PC-9 (cell line): Measurements from ENCODE around the gene PRR29. TPM values are rescaled to one million over a fixed set of nuclear protein-coding genes. Genes with fewer than 3 reads are reported as not detected.
A peak's percentile ranks its signal among the peaks of the same experiment; 100 is the strongest.
"Not testable (repeated sequence)": the region's sequence is repeated elsewhere in the genome, so short reads cannot be mapped to it uniquely, and the experiment has no call there.

Source experiments
- BruUV-seq: library from RNA; stranded (reverse); fragments of 400-500 nt; replicated peaks from 2 replicates; lab custom pipeline; 2021; lab: Mats Ljungman, UMichigan
- CTCF ChIA-PET: fragments of 300-600 bp; sonication (Branson Sonifier 250); formaldehyde crosslinking; loops from one replicate; lab custom pipeline; 2022; ENCODE audit warnings: antibody characterized with exemption; lab: Charles Lee
- POLR2A ChIA-PET: fragments of 300-600 bp; sonication (Branson Sonifier 250); formaldehyde crosslinking; loops from one replicate; lab custom pipeline; 2022; ENCODE audit warnings: antibody characterized with exemption; ENCODE audit not compliant: unreplicated experiment; lab: Charles Lee
- DNase-seq, 2 experiments: peaks; one replicate each; pipeline versions ENCODE4 v3.0.0 to v3.0.0-alpha.2; 2015 to 2022; ENCODE audit warnings: mixed read lengths in 1 of 2
- H2AFZ ChIP-seq: fragments of 200-600 bp; sonication (generic); 2 replicates; pipeline ENCODE4 v1.8.1; 2017; ENCODE audit warnings: antibody characterized with exemption
- H3F3A ChIP-seq: fragments of 200-600 bp; sonication (generic); 2 replicates; pipeline ENCODE4 v1.8.1; 2017; ENCODE audit warnings: antibody characterized with exemption, mild to moderate bottlenecking, low read depth; ENCODE audit not compliant: insufficient read depth
- H3K27ac ChIP-seq: fragments of 200-600 bp; sonication (generic); 2 replicates; pipeline ENCODE4 v1.6.1; 2016; ENCODE audit warnings: mixed run types
- H3K27me3 ChIP-seq: fragments of 200-600 bp; sonication (generic); 2 replicates; pipeline ENCODE4 v1.6.1; 2016; ENCODE audit warnings: low read depth, mixed run types; ENCODE audit not compliant: insufficient read depth
- H3K36me3 ChIP-seq: fragments of 200-600 bp; sonication (generic); 2 replicates; pipeline ENCODE4 v1.6.1; 2016; ENCODE audit warnings: low read depth, mixed run types
- H3K4me1 ChIP-seq: fragments of 200-600 bp; sonication (generic); replicated peaks from 2 replicates; pipeline ENCODE4 v1.6.1; 2016; ENCODE audit warnings: mixed run types; ENCODE audit not compliant: insufficient read depth
- H3K4me2 ChIP-seq: fragments of 200-600 bp; sonication (generic); 2 replicates; pipeline ENCODE4 v1.6.1; 2017; ENCODE audit warnings: mixed run types
- H3K4me3 ChIP-seq: fragments of 200-600 bp; sonication (generic); 2 replicates; pipeline ENCODE4 v1.6.1; 2016; ENCODE audit warnings: mixed run types
- H3K79me2 ChIP-seq: fragments of 200-600 bp; sonication (generic); 2 replicates; pipeline ENCODE4 v1.6.1; 2017; ENCODE audit warnings: low read depth, mixed run types
- H3K9me2 ChIP-seq: fragments of 200-600 bp; sonication (generic); 2 replicates; pipeline ENCODE4 v1.8.1; 2017; ENCODE audit warnings: mild to moderate bottlenecking; ENCODE audit not compliant: insufficient read depth
- H3K9me3 ChIP-seq: fragments of 200-600 bp; sonication (generic); 2 replicates; pipeline ENCODE4 v1.8.1; 2016; ENCODE audit warnings: low read depth; ENCODE audit not compliant: insufficient read depth
- H4K20me1 ChIP-seq: fragments of 200-600 bp; sonication (generic); 2 replicates; pipeline ENCODE4 v1.8.1; 2017; ENCODE audit not compliant: insufficient read depth
- EZH2 ChIP-seq: fragments of 200-600 bp; sonication (generic); IDR thresholded peaks from 2 replicates; pipeline ENCODE4 v1.8.0; 2017; ENCODE audit warnings: antibody characterized with exemption, low read depth
- intact Hi-C: fragments of 100-400 bp; cut with micrococcal nuclease; formaldehyde crosslinking; loops from one replicate; pipeline ENCODE4 v1.10.0; 2022; ENCODE audit not compliant: unreplicated experiment
- total RNA-seq: library from RNA; stranded (reverse); gene quantifications from 2 replicates; pipeline ENCODE4 v1.2.3, GENCODE V29; 2021
- TF ChIP-seq, protein P1 (sequence below): fragments of 200-600 bp; sonication (generic); conservative IDR thresholded peaks from 2 replicates; pipeline ENCODE4 v1.6.1; 2017; ENCODE audit warnings: mixed run types, antibody characterized with exemption, mild to moderate bottlenecking, moderate library complexity

The PRR29 gene
- total RNA-seq, 1 experiment from 2014 or later, result 2.4 TPM

DNA sequence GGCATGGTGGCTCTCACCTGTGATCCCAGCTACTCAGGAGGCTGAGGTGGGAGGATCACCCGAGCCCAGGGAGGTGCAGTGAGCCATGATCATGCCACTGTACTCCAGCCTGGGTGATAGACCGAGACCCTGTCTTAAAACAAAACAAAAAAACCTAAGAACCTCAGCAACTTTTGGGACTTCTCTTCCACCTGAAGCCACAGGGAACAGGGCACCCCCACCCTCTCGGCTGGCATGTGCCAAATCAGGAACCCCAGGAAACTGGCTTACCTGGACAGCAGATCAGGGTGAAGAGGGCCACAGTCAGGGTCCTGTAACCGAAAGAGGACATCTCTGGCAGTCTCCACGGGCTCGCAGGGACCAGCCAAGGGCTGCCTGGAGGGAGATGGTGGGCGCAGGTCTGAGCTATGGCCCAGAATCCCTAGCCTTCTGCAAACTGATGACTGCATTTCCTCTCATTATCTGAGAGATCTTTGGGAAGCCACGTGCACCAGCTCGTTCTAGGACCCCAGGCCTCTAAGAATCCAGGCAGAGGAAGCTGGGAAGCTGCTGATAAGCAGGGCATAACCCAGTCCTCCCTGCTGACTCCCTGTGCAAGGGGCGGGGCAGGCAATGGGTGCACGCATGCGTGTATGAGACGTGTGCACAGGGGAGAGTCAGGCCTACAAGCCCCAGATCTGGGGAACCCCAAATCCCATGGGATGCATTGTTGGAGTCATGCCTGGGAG lies 8.4 kb downstream of the PRR29 start:
- no TSS peak for BruUV-seq
- no peaks in the 10 kb centered on the region for H4K20me1 ChIP-seq
- ChIA-PET POLR2A (interaction anchor here (0.6 to 0.8 kb wide), 2 partner anchors 104 to 238 kb away, joined by 4 to 7 read pairs; no protein-coding TSS in a partner anchor), CTCF (interaction anchor here (0.6 kb wide), 2 partner anchors 87 to 256 kb away, joined by 3 to 15 read pairs; no protein-coding TSS in a partner anchor)
- H3K79me2 ChIP-seq, result no peaks in the 10 kb centered on the region
- intact Hi-C loops, result no loop called here
- peak overlapping the region; percentile 59; the same call in 1 of the 2 replicates for H3K4me2 ChIP-seq
- H3K27me3 ChIP-seq, result no peaks in the 10 kb centered on the region
- DNase-seq, result no peak
- no peak overlapping the region for H2AFZ ChIP-seq
- TF ChIP-seq, protein P1, sequence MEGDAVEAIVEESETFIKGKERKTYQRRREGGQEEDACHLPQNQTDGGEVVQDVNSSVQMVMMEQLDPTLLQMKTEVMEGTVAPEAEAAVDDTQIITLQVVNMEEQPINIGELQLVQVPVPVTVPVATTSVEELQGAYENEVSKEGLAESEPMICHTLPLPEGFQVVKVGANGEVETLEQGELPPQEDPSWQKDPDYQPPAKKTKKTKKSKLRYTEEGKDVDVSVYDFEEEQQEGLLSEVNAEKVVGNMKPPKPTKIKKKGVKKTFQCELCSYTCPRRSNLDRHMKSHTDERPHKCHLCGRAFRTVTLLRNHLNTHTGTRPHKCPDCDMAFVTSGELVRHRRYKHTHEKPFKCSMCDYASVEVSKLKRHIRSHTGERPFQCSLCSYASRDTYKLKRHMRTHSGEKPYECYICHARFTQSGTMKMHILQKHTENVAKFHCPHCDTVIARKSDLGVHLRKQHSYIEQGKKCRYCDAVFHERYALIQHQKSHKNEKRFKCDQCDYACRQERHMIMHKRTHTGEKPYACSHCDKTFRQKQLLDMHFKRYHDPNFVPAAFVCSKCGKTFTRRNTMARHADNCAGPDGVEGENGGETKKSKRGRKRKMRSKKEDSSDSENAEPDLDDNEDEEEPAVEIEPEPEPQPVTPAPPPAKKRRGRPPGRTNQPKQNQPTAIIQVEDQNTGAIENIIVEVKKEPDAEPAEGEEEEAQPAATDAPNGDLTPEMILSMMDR, result no peak
- no peak for TF ChIP-seq EZH2
- no peaks in the 10 kb centered on the region; the same call in 1 of the 2 replicates for H3K9me3 ChIP-seq
- H3K36me3 ChIP-seq, result no peaks in the 10 kb centered on the region
- H3K4me1 ChIP-seq, result peaks cover 63% of the 10 kb centered on the region
- peaks cover 31% of the 10 kb centered on the region for H3F3A ChIP-seq
- no peak overlapping the region for H3K4me3 ChIP-seq
- H3K9me2 ChIP-seq, result no peaks in the 10 kb centered on the region
- H3K27ac ChIP-seq, result 0 out of 2 replicates have a peak overlapping the region, but pooled peaks have one; percentile 11

DNA sequence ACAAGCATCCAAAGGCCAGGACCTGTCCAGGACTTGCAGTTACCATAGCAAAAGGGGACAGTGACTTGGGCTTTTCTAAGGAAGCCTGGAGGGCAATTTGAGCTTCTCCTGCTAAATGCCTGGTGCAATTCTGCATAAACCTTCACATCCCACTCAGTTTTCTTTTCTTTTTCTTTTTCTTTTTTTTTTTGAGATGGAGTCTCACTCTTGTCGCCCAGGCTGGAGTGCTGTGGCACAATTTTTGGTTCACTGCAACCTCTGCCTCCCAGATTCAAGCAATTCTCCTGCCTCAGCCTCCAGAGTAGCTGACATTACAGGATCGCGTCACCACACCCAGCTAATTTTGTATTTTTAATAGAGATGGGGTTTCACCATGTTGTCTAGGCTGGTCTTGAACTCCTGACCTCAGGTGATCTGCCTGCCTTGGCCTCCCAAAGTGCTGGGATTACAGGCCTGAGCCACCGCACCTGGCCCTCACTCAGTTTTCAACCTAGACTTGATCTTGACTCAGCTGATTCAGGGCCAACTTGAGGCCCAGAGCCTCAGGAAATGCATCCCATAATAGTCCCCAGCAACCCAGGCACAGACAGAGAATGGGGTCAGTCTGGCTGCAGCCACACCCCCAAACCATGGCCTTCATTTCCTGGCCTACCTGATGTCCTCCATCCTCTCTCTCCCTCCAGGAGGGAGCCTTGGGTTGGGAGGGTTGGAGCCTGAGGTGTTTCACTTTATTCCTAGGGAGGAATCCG lies 9.1 kb downstream of the PRR29 start:
- H3K79me2 ChIP-seq, H3K9me3 ChIP-seq, H3K36me3 ChIP-seq, H3K4me3 ChIP-seq, H3K4me2 ChIP-seq, H3K27ac ChIP-seq, intact Hi-C loops, H2AFZ ChIP-seq, H4K20me1 ChIP-seq, BruUV-seq, H3K27me3 ChIP-seq, POLR2A ChIA-PET, H3K9me2 ChIP-seq, DNase-seq: not testable (repeated sequence)
- peaks cover 31% of the 10 kb centered on the region for H3F3A ChIP-seq
- H3K4me1 ChIP-seq, result peaks cover 57% of the 10 kb centered on the region
- CTCF ChIA-PET, result interaction anchor here (0.6 kb wide), 2 partner anchors 88 to 255 kb away, joined by 3 to 15 read pairs; no protein-coding TSS in a partner anchor

- Histone ChIP-seq H3K4me1 (peaks cover 57% of the 10 kb centered on the region), H3K4me2 (no peak overlapping the region), H3F3A (peaks cover 31% of the 10 kb centered on the region), H3K9me2 (no peaks in the 10 kb centered on the region), H3K27me3 (no peaks in the 10 kb centered on the region), H2AFZ (no peak overlapping the region), H4K20me1 (no peaks in the 10 kb centered on the region), H3K4me3 (no peak overlapping the region), H3K36me3 (no peaks in the 10 kb centered on the region), H3K9me3 (no peaks in the 10 kb centered on the region; the same call in 1 of the 2 replicates), H3K79me2 (no peaks in the 10 kb centered on the region), H3K27ac (no peak overlapping the region)
- TF ChIP-seq, protein P1, result no peak
- no peak for TF ChIP-seq EZH2
- no peak for DNase-seq
- CTCF ChIA-PET, result no interaction called here
- POLR2A ChIA-PET, result no interaction called here
- intact Hi-C loops, result no loop called here
- BruUV-seq, result no TSS peak
Observed at GRCh38 chr17:64007838-64008282, 9.7 kb downstream of the PRR29 start.
